Psoas muscle (tissue), 8 donors: ENCODE measurements around the gene ARAP2. TPM values are rescaled to one million over a fixed set of nuclear protein-coding genes. Genes with fewer than 3 reads are reported as not detected.

Source experiments
- ATAC-seq, 4 donors: fragments of 200-7000 bp; cut with Tn5 transposase; one replicate each; pipeline ENCODE4 v1.9.1; 2020; ENCODE audit warnings: moderate library complexity in 3 of 4, mild to moderate bottlenecking in 2 of 4
- DNase-seq, 2 donors: peaks; one replicate each; pipeline ENCODE4 v3.0.0-alpha.2; 2020
- H3K27ac ChIP-seq: fragments of 200-600 bp; one replicate; pipeline ENCODE4 v1.8.0; 2022
- H3K27me3 ChIP-seq, 3 donors: fragments of 200-600 bp in 1 of 3; one replicate each; pipeline versions ENCODE4 v1.6.1 to v1.8.0; 2013 to 2022; ENCODE audit warnings: low read length in 2 of 3, mild to moderate bottlenecking in 2 of 3, moderate library complexity in 1 of 3; ENCODE audit not compliant: insufficient read depth in 3 of 3
- H3K36me3 ChIP-seq, 2 donors: fragments of 200-600 bp in 1 of 2; one replicate each; pipeline versions ENCODE4 v1.6.1 to v1.8.0; 2013 to 2022; ENCODE audit warnings: low read depth in 1 of 2, mild to moderate bottlenecking in 1 of 2, moderate library complexity in 1 of 2; ENCODE audit not compliant: insufficient read depth in 1 of 2
- H3K4me1 ChIP-seq: fragments of 200-600 bp; one replicate; pipeline ENCODE4 v1.8.0; 2022
- H3K4me3 ChIP-seq: fragments of 200-600 bp; one replicate; pipeline ENCODE4 v1.8.0; 2022; ENCODE audit warnings: mild to moderate bottlenecking
- H3K9me3 ChIP-seq: fragments of 200-600 bp; one replicate; pipeline ENCODE4 v1.8.0; 2022
- CTCF ChIP-seq: fragments of 200-600 bp; IDR thresholded peaks from one replicate; pipeline ENCODE4 v1.8.0; 2022; ENCODE audit warnings: antibody characterized with exemption
- WGBS, 3 donors: extraction: QIAGEN DNeasy Blood & Tissue Kit; methylation state at CpG; one replicate each; pipeline versions ENCODE4 v1.1.6 to v1.1.7; 2013; 5-methylcytosine and 5-hydroxymethylcytosine counted together
- intact Hi-C, 2 donors: fragments of 100-400 bp; cut with DNase I; formaldehyde crosslinking; loops; one replicate each; pipeline versions ENCODE4 v1.11.0 to v1.14.2; 2022
- polyA plus RNA-seq, 3 donors: library from polyadenylated mRNA; stranded (reverse); fragments of 200-250 nt; gene quantifications; one replicate each; pipeline ENCODE4 v1.2.3, GENCODE V29; 2013
- total RNA-seq, 4 donors: library from RNA; stranded (reverse); fragmentation: NEBNext Ultra II Directional in 2 of 4; extraction: Animal tissue kit (Norgen Biotek cat#: 25700) in 2 of 4; gene quantifications; one replicate each; pipeline versions ENCODE4 v1.2.1 to v1.2.4, GENCODE V29; 2021 to 2023
- donor health status: healthy with polysubstance abuse.
- donor health status: DM: no; HTN: no; CAD: no; lungs with moderate emphysema.
- donor health status: Bipolar disorder and iron deficiency.
- donor health status: healthy.
- donor health status: DM: yes; HTN: yes; CAD: no.
- donor health status: DM: no; HTN: no; CAD: no.
- donor health status: DM: no; HTN: no; CAD: no.
- donor health status: DM: yes; HTN: yes; CAD: no.

ARAP2 gene
- total and polyA plus RNA-seq, 7 donors, result 0.11 to 2.7 (median 1.4) TPM

GRCh38 chr4:36020351-36020750 is 224.0 kb downstream of the ARAP2 start:
- Histone ChIP-seq H3K27ac (no peak overlapping the region), H3K4me1 (no peaks in the 10 kb centered on the region), H3K9me3 (no peaks in the 10 kb centered on the region), H3K4me3 (no peak overlapping the region), H3K36me3 (no peaks in the 10 kb centered on the region), H3K27me3 (no peaks in the 10 kb centered on the region)
- DNase-seq, result no peak
- no peak for TF ChIP-seq CTCF
- intact Hi-C loops, result no loop called here
- no peak for ATAC-seq
- WGBS, 3 donors, result 82 to 92% (median 88%) methylated on average over 3 of the region's 3 CpGs

Other genes starting within 250 kb of the ARAP2 start
- gene DTHD1, start 37.1 kb upstream of the ARAP2 start, total RNA-seq, result under 1 TPM in 2 of 4 donors, not detected in 2; 0.07 to 0.15 TPM
- gene DTHD1, start 37.1 kb upstream of the ARAP2 start, polyA plus RNA-seq, result under 1 TPM in 1 of 3 donors, not detected in 2; 0.01 TPM